ENCODE measurements around the gene NFIA.

- no peak for TF ChIP-seq CTCF (IDR thresholded peaks at IDR 0.05)
- no peak for TF ChIP-seq REST (IDR thresholded peaks at IDR 0.05; ENCODE audit: insufficient read depth in 1 of 2, low read depth in 2 of 2, low read length in 1 of 2)
These were observed 218.5 kb downstream of the NFIA start for GRCh38 chr1:61300899-61301298.

All from Panc1 (cell line).